Esophagus squamous epithelium (tissue), 4 donors: ENCODE results near the gene CTAGE6.
"Not testable (repeated sequence)": the region's sequence is repeated elsewhere in the genome, so short reads cannot be mapped to it uniquely, and the experiment has no call there.

Experiments used
- CTCF ChIP-seq, 6 experiments: fragments of 450-650 bp in 4 of 6; fragments of 200-600 bp in 2 of 6; sonication (generic) in 2 of 6; IDR thresholded peaks; one replicate each; pipeline ENCODE4 v1.5.1; 2016 to 2019; ENCODE audit warnings: antibody characterized with exemption in 6 of 6, mild to moderate bottlenecking in 4 of 6, moderate library complexity in 4 of 6
- POLR2A ChIP-seq, 4 donors: fragments of 450-650 bp; IDR thresholded peaks; one replicate each; pipeline ENCODE4 v1.6.1; 2017; ENCODE audit warnings: antibody characterized with exemption in 4 of 4, mild to moderate bottlenecking in 4 of 4, moderate library complexity in 3 of 4

- not testable (repeated sequence) for TF ChIP-seq POLR2A, CTCF (IDR thresholded peaks at IDR 0.05)
Observed at GRCh38 chr7:143797896-143798290, 40.4 kb upstream of the CTAGE6 start.
